Stimulated activated CD4-positive, alpha-beta T cell treated with anti-CD3 and anti-CD28 coated beads, Interleukin-1b, Interleukin-23, amount 100 ng/mL, for 1 hour (primary cell): ENCODE data around the gene TBC1D14.

Experiments used
- DNase-seq, 2 donors: peaks; one replicate each; pipeline ENCODE4 v3.0.0-alpha.2; 2020; ENCODE audit warnings: low read depth in 2 of 2

Gene TBC1D14

DNA sequence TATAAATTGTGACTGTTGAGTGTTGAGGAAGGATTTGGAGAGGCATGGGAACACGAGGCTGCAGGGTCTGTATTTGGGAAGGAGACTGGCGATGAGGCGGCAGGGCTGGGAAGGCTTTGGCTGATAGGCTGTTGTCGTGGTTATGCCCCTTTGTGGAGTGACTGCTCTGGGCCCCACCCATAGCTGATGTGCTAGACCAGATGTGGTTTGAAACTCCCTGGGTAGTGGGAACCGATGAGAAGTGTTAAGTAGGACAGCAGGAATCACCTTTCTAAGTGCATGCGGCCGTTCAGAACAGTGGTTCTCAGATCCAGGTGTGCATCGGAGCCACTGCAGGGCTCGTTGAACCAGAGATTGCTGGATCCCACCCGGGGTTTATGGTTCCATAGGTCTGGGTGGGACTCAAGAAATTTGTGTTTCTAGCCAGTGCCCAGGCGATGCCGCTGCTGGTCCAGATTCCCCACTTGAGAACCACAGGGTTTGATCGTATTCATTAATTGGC lies 42.3 kb downstream of the TBC1D14 start:
- DNase-seq: no peak

DNA sequence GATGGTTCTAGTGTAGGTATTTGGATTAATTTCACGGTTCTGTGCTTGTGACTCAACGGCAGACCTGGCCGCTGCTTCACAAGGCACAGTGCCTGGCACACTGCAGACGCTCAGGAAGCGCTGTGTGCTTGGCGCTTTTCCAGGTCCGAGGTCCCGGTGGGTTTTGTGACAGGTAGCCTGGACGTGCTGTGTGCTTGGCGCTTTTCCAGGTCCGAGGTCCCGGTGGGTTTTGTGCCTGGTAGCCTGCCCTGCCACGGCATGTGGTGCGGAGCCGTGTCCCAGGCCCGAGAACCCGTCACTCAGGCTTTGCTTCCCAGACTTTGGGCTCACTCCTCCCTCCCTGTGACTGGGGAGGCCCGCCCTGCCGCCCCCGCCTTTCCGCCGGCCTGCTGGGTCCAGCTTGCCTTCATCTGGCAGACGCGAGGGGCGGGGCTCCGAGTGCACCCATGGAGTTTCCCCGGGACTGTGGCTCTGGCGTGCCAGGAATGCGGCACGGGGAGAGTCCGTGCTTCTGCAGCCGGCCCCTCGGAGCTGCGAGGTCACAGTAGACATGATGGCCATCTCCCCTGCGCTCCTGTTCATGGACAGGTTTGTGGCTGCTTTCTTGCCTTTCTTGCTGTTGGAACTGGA lies 44.2 kb downstream of the TBC1D14 start:
- no peak for DNase-seq

DNA sequence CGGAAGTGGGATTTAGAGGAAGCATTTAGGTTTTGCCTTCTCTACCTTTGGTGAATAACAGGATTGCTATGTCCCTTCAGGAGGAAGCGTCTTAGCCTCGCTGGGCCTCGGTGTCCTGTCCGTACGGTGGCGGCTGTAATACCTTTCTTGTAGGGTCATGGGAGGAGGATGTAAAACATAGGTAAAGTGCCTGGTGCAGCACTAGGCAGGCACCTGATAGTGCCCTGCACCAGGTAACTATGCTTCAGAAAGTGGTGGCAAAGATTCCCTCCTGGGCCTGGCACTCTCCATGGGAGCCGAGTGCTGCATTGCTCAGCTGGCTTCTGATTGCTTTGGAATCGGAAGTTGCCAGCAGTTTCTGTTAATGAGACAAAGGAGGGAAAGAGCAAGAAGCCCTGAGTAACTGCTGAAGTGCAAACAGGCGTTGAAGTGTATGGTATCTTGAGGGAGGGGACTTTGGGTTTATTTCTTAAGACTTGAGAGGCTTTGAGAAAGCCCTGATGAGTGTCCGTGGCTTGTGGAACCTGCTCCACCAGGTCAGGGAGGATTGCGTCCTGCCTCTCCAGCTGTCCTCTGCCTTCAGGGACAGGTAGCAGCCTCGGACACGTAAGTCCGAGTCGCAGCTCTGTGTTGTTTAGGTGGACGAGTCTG lies 45.8 kb downstream of the TBC1D14 start:
- DNase-seq: no peak

GRCh38 chr4:6956087-6956433 lies 46.4 kb downstream of the TBC1D14 start:
- DNase-seq: no peak

DNA sequence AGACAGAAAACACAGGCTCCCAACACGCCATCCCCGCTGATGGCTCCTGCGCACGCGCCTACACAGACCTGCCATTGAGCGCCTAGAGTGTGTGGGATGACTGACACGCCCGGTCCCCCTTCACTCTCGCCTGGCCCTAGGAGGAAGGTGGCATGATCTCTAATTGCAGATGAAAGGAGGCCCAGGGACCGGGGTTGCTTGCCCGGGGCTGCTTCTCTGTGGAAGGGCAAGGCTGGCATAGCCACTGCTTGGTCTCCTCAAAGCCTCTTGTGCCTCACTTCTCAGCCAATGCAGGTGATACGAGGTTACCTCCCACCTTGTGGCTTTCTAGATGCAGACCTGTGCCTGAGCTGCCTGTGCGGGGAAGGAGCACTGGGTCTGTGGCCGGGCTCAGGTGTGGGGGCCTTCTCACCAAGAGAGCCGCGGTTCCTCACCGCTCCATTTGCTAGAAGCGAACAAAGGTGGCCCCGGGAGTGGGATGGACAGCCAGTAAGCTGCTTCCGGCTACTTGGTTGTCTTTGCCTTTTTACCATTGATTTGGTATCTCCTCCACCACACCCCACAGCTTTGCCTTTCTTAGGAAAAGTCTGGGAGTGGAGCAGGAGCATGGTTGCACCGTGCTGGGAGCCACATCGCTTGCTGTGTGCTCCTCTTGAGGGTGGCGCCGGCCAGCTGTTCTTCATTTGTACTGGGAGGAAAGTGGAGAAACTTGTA lies 47.0 kb downstream of the TBC1D14 start:
- DNase-seq: no peak

GRCh38 chr4:6957148-6957520 lies 47.5 kb downstream of the TBC1D14 start:
- DNase-seq: no peak

- DNase-seq: no peak
Observed at GRCh38 chr4:6957994-6958393, 48.4 kb downstream of the TBC1D14 start.

DNA sequence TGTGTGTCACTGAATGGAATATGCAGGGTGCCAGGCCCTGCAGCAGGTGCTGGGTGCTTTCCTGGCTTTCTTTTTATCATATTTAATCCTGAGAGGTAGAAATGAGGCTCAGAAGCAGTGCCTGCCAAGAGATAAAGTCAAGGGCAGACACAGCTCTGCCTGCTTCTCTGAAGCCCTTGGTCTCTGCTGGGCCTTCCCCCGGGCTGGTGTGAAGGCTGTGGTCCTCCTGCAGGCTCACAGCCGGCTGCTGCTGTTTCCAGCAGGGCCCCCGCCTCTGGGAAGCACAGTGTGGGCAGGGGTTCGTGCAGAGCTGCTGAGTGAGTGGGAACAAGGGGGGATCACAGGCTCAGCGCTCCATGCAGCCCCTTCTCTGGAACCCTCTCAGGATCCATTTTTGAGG lies 49.6 kb downstream of the TBC1D14 start:
- no peak for DNase-seq

DNA sequence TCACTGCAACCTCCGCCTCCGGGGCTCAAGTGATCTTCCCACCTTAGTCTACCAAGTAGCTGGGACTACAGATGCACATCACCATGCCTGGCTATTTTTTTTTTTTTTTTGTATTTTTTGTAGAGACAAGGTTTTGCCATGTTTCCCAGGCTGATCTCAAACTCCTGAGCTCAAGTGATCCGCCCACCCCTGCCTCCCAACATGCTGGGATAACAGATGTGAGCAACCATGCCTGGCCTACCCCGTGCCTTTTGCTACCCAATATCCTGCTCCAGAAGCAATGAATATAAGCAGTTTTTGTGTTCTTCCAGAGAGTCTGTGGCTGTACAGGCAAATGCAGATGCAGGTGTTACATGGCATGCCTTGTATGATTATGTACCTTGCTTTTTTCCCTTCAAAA lies 50.5 kb downstream of the TBC1D14 start:
- no peak for DNase-seq

DNA sequence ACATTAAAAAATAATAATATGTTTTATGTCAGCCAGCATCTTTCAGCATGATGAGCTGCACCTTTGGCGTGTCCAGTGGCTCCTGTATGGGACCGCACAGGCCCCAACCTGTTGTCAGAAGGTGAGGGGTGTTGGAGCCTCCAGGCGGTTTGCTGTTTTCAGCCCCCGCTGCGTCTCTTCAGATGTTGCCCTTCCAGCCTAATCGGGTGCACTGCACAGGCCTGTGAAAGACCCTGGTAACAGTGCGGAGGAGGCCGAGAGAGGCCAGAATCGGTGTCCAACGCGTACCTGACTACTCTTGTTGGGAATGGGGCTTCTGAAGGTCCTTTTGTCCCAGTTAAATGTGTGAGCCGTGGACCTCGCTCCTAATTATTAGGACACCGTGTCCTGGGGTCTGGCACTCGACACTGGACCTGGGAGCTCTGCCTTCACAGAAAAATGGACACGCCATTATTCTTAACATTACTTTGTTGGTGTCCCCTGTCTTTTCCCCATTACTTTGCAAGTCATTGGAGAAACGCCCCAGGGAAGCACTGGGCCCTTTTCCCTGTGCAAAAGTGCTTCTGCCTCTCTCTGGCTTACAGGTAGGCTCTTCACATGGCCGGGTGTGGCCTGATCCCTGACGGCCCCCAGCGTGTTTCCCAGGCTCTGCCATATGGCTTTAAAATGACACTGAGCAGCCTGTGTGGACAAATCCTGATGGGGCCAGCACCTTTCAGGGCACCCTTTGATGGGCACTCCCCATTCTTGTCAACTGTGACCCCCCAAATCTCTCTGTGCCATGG lies 51.2 kb downstream of the TBC1D14 start:
- no peak for DNase-seq

DNA sequence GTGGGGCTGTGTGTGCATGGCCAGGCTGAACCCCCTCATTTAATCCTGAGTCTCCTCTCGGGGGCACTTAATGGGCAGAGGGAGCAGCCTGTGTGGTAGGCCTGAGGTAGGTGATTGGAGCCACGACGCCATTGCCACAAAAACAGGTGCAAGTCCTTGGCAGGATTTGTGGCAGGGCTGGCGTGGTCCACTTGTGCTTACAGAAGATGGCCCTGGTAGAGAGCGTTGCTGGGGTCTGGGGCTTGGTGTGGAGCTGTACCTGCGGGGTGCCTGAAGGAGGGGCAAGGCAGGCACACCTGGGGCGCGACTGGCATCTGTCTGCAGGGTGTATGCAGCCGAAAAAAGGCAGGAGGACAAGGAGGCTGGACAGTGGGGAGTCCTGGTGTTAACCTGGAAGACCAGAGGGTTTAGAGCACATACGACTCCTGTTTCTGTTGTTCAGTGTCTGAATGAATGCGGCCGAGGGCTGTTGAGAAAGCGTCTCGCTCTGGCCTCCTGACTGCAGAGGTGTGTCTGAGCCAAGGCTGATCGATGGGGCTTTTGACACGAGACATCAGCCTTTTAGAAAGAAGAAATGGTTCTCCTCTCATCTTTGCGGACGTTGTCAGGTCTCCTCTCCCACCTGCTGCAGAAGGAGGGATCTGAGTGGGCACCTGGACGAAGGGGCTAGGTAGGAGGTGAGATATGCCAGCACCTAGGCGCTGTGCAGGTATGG lies 52.0 kb downstream of the TBC1D14 start:
- DNase-seq: no peak

DNA sequence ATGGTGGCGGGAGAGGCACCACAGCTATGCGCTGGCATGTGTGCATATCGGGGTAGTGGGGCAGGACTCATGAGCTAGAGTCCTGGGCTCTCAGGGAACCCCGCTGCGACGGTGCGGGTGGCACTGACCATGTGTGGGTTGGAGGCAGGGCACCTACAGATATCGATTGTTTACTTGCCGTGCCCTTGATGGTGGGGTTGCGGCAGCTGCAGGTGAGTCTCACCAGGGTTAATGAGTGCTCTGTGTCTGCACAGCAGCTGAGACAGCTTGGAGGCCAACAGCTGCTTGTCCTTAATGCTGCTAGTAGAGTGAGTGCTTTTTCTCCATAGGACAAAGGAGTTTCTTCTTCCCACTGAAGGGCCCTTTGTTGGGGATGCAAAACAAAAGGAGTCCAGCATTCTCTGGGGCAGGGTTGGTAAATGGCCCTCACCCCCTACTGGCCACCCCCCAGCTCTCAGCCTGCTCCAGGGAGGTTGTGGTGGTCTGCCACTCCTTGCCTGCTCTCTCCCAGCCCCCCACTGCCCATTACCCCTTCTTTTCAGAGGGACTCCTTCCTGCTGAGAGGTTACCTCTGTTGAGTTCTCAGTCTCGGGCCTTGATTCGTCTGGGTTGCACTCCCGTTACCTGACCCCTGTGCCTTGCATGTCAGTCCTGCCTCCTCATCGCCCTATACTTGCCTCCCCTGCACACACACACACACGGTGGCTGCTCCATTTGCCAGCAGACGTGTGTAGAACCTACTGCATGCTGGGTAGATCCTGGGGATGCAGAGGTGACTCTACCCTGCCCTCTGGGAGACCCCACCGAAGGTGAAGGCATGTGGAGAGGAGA lies 52.8 kb downstream of the TBC1D14 start:
- no peak for DNase-seq

- no peak for DNase-seq
Observed at GRCh38 chr4:6963139-6963611, 53.5 kb downstream of the TBC1D14 start.

DNA sequence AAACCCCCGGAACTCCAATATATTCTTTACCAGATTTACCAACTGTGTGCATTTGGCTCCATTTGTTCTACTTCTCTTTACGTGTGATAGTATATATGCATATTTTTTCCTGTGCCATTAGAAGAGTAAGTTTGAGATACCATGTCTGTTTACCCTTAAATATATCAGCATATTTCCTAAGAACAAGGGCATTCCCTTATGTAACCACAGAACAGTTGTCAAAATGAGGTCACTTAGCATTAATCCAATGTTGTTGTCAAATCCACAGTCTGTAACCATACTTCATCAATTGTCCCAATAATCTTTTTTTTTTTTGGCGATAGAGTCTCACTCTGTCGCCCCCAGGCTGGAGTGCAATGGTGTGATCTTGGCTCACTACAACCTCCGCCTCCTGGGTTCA lies 55.2 kb downstream of the TBC1D14 start:
- no peak for DNase-seq

GRCh38 chr4:6965329-6965728 lies 55.7 kb downstream of the TBC1D14 start:
- no peak for DNase-seq

- DNase-seq: no peak
Observed at GRCh38 chr4:6967846-6968340, 58.3 kb downstream of the TBC1D14 start.

- DNase-seq: no peak
Observed at GRCh38 chr4:6968496-6968895, 58.9 kb downstream of the TBC1D14 start.

DNA sequence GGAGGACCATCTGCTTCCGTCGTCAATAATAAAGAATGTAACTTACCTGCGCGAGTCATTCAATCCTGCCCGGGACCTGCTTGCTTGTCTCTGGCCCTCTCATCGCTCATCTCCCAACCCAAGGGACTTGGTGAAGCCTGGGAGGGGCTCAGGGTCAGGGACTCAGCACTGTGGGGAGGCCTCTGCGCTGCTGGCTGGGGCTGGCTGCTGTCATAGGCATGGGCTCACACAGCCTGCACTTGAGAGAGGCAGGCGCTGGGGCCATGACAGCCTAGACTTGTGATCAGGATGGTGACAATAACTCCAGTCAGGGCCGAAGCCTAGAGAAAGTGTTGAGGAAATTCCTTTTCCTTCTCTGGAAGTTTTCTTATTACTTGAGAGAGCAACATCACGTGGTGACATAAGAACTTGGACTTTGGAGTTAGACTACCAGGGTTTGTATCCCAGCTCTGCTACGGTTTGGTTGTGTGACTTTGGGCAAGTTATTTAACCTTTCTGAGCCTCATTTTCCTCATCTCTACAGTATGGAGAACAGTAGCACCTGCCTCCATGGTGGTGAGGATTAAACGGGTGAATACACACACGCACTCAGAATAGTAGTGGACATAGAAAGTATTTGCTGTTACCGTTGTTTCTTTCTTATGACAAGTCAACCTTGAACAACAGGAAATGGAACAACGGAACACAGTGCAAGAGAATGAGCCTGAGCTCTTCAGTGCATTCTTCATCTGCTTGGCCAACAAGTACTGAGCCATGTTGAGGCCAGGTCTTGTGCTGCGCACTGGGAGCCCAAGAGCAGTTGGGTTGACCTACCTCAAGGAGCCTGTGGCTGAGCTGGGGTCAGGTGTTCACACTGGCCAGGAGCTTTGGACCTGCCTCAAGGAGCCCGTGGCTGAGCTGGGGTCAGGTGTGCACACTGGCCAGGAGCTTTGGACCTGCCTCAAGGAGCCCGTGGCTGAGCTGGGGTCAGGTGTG lies 60.5 kb downstream of the TBC1D14 start:
- no peak for DNase-seq
